Calu3 (cell line): ENCODE measurements around the gene HBEGF. TPM values are rescaled to one million over a fixed set of nuclear protein-coding genes. Genes with fewer than 3 reads are reported as not detected.
A peak's percentile ranks its signal among the peaks of the same experiment; 100 is the strongest.

Source experiments
- BruUV-seq: library from RNA; stranded (reverse); fragments of 400-500 nt; replicated peaks from 2 replicates; lab custom pipeline; 2021; lab: Mats Ljungman, UMichigan
- CTCF ChIA-PET: fragments of 300-600 bp; sonication (Branson Sonifier 250); formaldehyde crosslinking; loops from one replicate; lab custom pipeline; 2022; ENCODE audit warnings: antibody characterized with exemption; lab: Charles Lee
- DNase-seq: peaks from one replicate; pipeline ENCODE4 v3.0.0; 2022
- H3K27ac Mint-ChIP-seq: one replicate; pipeline ENCODE4 v1.8.0; 2022; ENCODE audit warnings: mixed read lengths; ENCODE audit not compliant: unreplicated experiment
- H3K27me3 Mint-ChIP-seq: one replicate; pipeline ENCODE4 v1.8.0; 2022; ENCODE audit warnings: mixed read lengths; ENCODE audit not compliant: unreplicated experiment
- H3K36me3 Mint-ChIP-seq: one replicate; pipeline ENCODE4 v1.8.0; 2022; ENCODE audit warnings: mild to moderate bottlenecking, moderate library complexity, mixed read lengths; ENCODE audit not compliant: insufficient read depth, unreplicated experiment
- H3K4me1 Mint-ChIP-seq: one replicate; pipeline ENCODE4 v1.8.0; 2022; ENCODE audit warnings: mild to moderate bottlenecking, low read depth, mixed read lengths; ENCODE audit not compliant: unreplicated experiment
- H3K4me3 Mint-ChIP-seq: one replicate; pipeline ENCODE4 v1.8.0; 2022; ENCODE audit warnings: mild to moderate bottlenecking, low read depth, moderate library complexity, mixed read lengths; ENCODE audit not compliant: unreplicated experiment
- H3K9me3 Mint-ChIP-seq: one replicate; pipeline ENCODE4 v1.8.0; 2022; ENCODE audit warnings: low read depth, mixed read lengths; ENCODE audit not compliant: unreplicated experiment
- CTCF ChIP-seq: fragments of 200-600 bp; IDR thresholded peaks from one replicate; pipeline ENCODE4 v1.8.0; 2022; ENCODE audit warnings: antibody characterized with exemption; ENCODE audit not compliant: unreplicated experiment
- intact Hi-C: fragments of 100-400 bp; cut with micrococcal nuclease; formaldehyde crosslinking; loops from one replicate; pipeline ENCODE4 v1.10.0; 2022; ENCODE audit not compliant: unreplicated experiment
- total RNA-seq: library from RNA; stranded (reverse); gene quantifications from 2 replicates; pipeline ENCODE4 v1.2.3, GENCODE V29; 2022

The HBEGF gene
- total RNA-seq, 1 experiment from 2014 or later = 7.2 TPM

GRCh38 chr5:140317859-140318258 lies 28.5 kb downstream of the HBEGF start:
- H3K36me3 Mint-ChIP-seq = peaks cover 6% of the 10 kb centered on the region
- no peak overlapping the region for H3K27ac Mint-ChIP-seq
- no peak for DNase-seq
- peaks cover 23% of the 10 kb centered on the region for H3K4me1 Mint-ChIP-seq
- BruUV-seq = no TSS peak
- CTCF ChIA-PET = interaction anchor here (1.0 kb wide), 1 partner anchor 29 kb away, joined by 4 read pairs; the partner anchor contains the start of gene HBEGF
- no peak overlapping the region for H3K4me3 Mint-ChIP-seq
- intact Hi-C loops = no loop called here
- H3K27me3 Mint-ChIP-seq = no peaks in the 10 kb centered on the region
- no peak for TF ChIP-seq CTCF
- H3K9me3 Mint-ChIP-seq = no peaks in the 10 kb centered on the region

- Mint-ChIP-seq H3K9me3 (peaks cover 2% of the 10 kb centered on the region), H3K4me1 (peaks cover 30% of the 10 kb centered on the region), H3K4me3 (no peak overlapping the region), H3K27me3 (no peaks in the 10 kb centered on the region), H3K27ac (no peak overlapping the region), H3K36me3 (no peaks in the 10 kb centered on the region)
- no peak for TF ChIP-seq CTCF
- no TSS peak for BruUV-seq
- CTCF ChIA-PET = interaction anchor here (0.8 kb wide), 1 partner anchor 10 kb away, joined by 3 read pairs; the partner anchor contains the start of gene PFDN1
- intact Hi-C loops = no loop called here
- no peak for DNase-seq
Observed at GRCh38 chr5:140312791-140313189, 33.6 kb downstream of the HBEGF start.

GRCh38 chr5:140312067-140312790 lies 34.2 kb downstream of the HBEGF start:
- Mint-ChIP-seq H3K9me3 (peaks cover 2% of the 10 kb centered on the region), H3K27ac (peak overlapping the region; percentile 57), H3K27me3 (no peaks in the 10 kb centered on the region), H3K36me3 (no peaks in the 10 kb centered on the region), H3K4me3 (no peak overlapping the region), H3K4me1 (peaks cover 30% of the 10 kb centered on the region)
- intact Hi-C loops = no loop called here
- CTCF ChIA-PET = interaction anchor here (0.6 to 0.8 kb wide), 2 partner anchors 9 to 91 kb away, joined by 3 read pairs; partner anchors contain the start of gene PFDN1
- no peak for DNase-seq
- BruUV-seq = no TSS peak
- TF ChIP-seq CTCF = no peak

GRCh38 chr5:140311011-140311467 lies 35.4 kb downstream of the HBEGF start:
- Mint-ChIP-seq H3K27ac (no peak overlapping the region), H3K27me3 (no peaks in the 10 kb centered on the region), H3K36me3 (no peaks in the 10 kb centered on the region), H3K4me3 (no peak overlapping the region), H3K4me1 (peaks cover 30% of the 10 kb centered on the region), H3K9me3 (peaks cover 2% of the 10 kb centered on the region)
- intact Hi-C loops = no loop called here
- CTCF ChIA-PET = no interaction called here
- BruUV-seq = no TSS peak
- no peak for DNase-seq
- TF ChIP-seq CTCF = no peak
